ENCODE results near the gene CNDP1.

DNA sequence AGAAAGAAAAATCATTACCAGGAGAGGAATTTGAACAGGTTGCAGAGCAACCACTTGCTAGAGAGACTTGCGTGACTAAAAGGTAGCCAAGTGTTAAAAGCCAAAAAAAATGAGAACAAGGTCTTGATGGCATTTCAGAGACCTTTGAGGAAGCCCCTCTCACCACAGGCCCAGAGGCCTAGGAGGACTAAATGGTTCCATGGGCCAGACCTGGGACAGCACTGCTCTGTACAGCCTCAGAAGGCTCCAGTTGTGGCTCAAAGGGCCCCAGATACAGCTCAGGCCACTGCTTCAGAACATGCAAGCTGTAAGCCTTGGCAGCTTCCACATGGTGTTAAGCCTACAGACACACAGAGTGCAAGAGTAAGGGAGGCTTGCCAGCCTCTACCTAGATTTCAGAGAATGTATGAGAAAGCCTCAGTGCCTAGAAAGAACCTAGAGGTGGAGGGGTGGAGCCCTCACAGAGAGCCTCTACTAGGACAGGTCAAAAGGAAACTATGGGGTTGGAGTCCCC lies 15.3 kb downstream of the CNDP1 start:
- TF ChIP-seq, protein P1, sequence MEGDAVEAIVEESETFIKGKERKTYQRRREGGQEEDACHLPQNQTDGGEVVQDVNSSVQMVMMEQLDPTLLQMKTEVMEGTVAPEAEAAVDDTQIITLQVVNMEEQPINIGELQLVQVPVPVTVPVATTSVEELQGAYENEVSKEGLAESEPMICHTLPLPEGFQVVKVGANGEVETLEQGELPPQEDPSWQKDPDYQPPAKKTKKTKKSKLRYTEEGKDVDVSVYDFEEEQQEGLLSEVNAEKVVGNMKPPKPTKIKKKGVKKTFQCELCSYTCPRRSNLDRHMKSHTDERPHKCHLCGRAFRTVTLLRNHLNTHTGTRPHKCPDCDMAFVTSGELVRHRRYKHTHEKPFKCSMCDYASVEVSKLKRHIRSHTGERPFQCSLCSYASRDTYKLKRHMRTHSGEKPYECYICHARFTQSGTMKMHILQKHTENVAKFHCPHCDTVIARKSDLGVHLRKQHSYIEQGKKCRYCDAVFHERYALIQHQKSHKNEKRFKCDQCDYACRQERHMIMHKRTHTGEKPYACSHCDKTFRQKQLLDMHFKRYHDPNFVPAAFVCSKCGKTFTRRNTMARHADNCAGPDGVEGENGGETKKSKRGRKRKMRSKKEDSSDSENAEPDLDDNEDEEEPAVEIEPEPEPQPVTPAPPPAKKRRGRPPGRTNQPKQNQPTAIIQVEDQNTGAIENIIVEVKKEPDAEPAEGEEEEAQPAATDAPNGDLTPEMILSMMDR (IDR thresholded peaks at IDR 0.05), result no peak
- no peak for TF ChIP-seq POLR2A (IDR thresholded peaks at IDR 0.05)
